Gastrocnemius medialis (tissue), 4 donors: ENCODE measurements around the gene TRUB1.

ENCODE experiments used
- POLR2A ChIP-seq, 2 donors: fragments of 450-650 bp; IDR thresholded peaks; one replicate each; pipeline ENCODE4 v1.6.1; 2017; ENCODE audit warnings: antibody characterized with exemption in 2 of 2, mild to moderate bottlenecking in 2 of 2, moderate library complexity in 2 of 2
- TF ChIP-seq, protein P1 (sequence below), 5 experiments: fragments of 450-650 bp in 3 of 5; fragments of 200-600 bp in 2 of 5; sonication (generic) in 2 of 5; IDR thresholded peaks in 4 of 5; conservative IDR thresholded peaks in 1 of 5; 1 replicate in 4 of 5; 2 replicates in 1 of 5; pipeline ENCODE4 v1.5.1; 2016 to 2019; ENCODE audit warnings: antibody characterized with exemption in 5 of 5, mild to moderate bottlenecking in 3 of 5, moderate library complexity in 3 of 5

DNA sequence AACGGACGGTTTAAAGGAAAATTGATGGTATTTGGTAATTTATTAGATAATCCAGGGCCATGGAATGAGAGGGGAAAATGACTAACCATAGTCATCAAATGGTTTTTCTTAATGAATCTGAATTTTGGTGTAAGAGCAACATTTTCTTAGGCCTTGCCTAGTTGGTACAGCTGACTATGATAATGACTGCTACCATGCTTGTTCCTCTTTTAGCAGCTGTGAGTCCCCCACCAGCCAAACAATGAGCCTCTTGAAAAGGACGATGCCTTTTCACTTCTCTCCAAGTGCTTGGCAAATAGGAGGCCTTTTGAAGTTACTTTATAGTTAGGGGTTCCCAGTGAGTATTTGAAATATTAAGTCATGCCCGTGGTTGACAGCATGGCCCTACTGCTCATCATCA lies 53.0 kb downstream of the TRUB1 start:
- TF ChIP-seq, protein P1, sequence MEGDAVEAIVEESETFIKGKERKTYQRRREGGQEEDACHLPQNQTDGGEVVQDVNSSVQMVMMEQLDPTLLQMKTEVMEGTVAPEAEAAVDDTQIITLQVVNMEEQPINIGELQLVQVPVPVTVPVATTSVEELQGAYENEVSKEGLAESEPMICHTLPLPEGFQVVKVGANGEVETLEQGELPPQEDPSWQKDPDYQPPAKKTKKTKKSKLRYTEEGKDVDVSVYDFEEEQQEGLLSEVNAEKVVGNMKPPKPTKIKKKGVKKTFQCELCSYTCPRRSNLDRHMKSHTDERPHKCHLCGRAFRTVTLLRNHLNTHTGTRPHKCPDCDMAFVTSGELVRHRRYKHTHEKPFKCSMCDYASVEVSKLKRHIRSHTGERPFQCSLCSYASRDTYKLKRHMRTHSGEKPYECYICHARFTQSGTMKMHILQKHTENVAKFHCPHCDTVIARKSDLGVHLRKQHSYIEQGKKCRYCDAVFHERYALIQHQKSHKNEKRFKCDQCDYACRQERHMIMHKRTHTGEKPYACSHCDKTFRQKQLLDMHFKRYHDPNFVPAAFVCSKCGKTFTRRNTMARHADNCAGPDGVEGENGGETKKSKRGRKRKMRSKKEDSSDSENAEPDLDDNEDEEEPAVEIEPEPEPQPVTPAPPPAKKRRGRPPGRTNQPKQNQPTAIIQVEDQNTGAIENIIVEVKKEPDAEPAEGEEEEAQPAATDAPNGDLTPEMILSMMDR (IDR thresholded peaks at IDR 0.05 in 4 of 5, conservative IDR thresholded peaks at IDR 0.05 in 1 of 5), result no peak
- TF ChIP-seq POLR2A (IDR thresholded peaks at IDR 0.05), result no peak
